HG02852 (cell line): ENCODE measurements around the gene KRTAP5-2.
"Not testable (repeated sequence)": the region's sequence is repeated elsewhere in the genome, so short reads cannot be mapped to it uniquely, and the experiment has no call there.

Experiments used
- ATAC-seq: cut with Tn5 transposase; IDR thresholded peaks from one replicate; pipeline ENCODE4 v1.9.1; 2021; ENCODE audit warnings: mild to moderate bottlenecking, moderate library complexity; ENCODE audit not compliant: unreplicated experiment

Gene KRTAP5-2

GRCh38 chr11:1592628-1593027 is 5.5 kb downstream of the KRTAP5-2 start:
- ATAC-seq = no peak

GRCh38 chr11:1589996-1590395 is 8.1 kb downstream of the KRTAP5-2 start:
- ATAC-seq = no peak

- not testable (repeated sequence) for ATAC-seq
These were observed 8.7 kb downstream of the KRTAP5-2 start for GRCh38 chr11:1589191-1589963.

GRCh38 chr11:1586699-1587098 is 11.4 kb downstream of the KRTAP5-2 start:
- no peak for ATAC-seq

- ATAC-seq = not testable (repeated sequence)
These were observed 13.3 kb downstream of the KRTAP5-2 start, which contains the start of gene KRTAP5-1 for GRCh38 chr11:1584661-1585370. Gene KRTAP5-1, minus strand, starts transcription at chr11:1585283. Its CDS starts 34 bp downstream, at chr11:1585249.

- not testable (repeated sequence) for ATAC-seq
These were observed 15.2 kb downstream of the KRTAP5-2 start for GRCh38 chr11:1582909-1583308.

GRCh38 chr11:1581976-1582375 is 16.1 kb downstream of the KRTAP5-2 start:
- ATAC-seq = no peak

- no peak for ATAC-seq
These were observed 21.3 kb downstream of the KRTAP5-2 start for GRCh38 chr11:1576825-1577224.

GRCh38 chr11:1575756-1576155 is 22.3 kb downstream of the KRTAP5-2 start:
- not testable (repeated sequence) for ATAC-seq

GRCh38 chr11:1574933-1575242 is 23.2 kb downstream of the KRTAP5-2 start:
- ATAC-seq = no peak

GRCh38 chr11:1574238-1574932 is 23.7 kb downstream of the KRTAP5-2 start:
- no peak for ATAC-seq

GRCh38 chr11:1573903-1574237 is 24.2 kb downstream of the KRTAP5-2 start:
- ATAC-seq = no peak

- no peak for ATAC-seq
These were observed 24.8 kb downstream of the KRTAP5-2 start for GRCh38 chr11:1573077-1573902.

GRCh38 chr11:1572197-1573076 is 25.7 kb downstream of the KRTAP5-2 start, which contains the start of gene DUSP8:
Gene DUSP8, minus strand, starts transcription at chr11:1572271. Its CDS starts 6,445 bp downstream, at chr11:1565826.
- ATAC-seq = peak; percentile 50

GRCh38 chr11:1571760-1572196 is 26.3 kb downstream of the KRTAP5-2 start:
- peak; percentile 15 for ATAC-seq

- ATAC-seq = no peak
These were observed 27.0 kb downstream of the KRTAP5-2 start for GRCh38 chr11:1570896-1571759.

GRCh38 chr11:1570531-1570895 is 27.6 kb downstream of the KRTAP5-2 start:
- no peak for ATAC-seq

- no peak for ATAC-seq
These were observed 28.1 kb downstream of the KRTAP5-2 start for GRCh38 chr11:1570001-1570453.
